ENCODE data around the gene RGS16. TPM values are rescaled to one million over a fixed set of nuclear protein-coding genes. Genes with fewer than 3 reads are reported as not detected.

Gene RGS16
- total and polyA plus RNA-seq, 9 of the 15 experiments (the other 6 are each of a cell fraction or from before 2014, with no cell fraction given), result 0.07 to 0.55 (median 0.36) TPM

GRCh38 chr1:182588500-182589396, 15.4 kb downstream of the RGS16 start, which contains the start of gene RNASEL (continued):
- peak; percentile 43; the same call in 1 of the 2 replicates for TF ChIP-seq POLR2H (tag; IDR thresholded peaks at IDR 0.05; ENCODE audit: low read depth)
- TF ChIP-seq, protein P1, sequence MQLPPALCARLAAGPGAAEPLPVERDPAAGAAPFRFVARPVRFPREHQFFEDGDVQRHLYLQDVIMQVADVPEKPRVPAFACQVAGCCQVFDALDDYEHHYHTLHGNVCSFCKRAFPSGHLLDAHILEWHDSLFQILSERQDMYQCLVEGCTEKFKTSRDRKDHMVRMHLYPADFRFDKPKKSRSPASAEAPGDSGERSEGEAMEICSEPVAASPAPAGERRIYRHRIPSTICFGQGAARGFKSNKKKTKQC (CRISPR knock-in tag; IDR thresholded peaks at IDR 0.05), result peak; percentile 65; the same call in 1 of the 2 replicates
- peak in 1 of 2 experiments; percentile 61; a peak in 3 of 4 replicates for TF ChIP-seq RCOR1 (IDR thresholded peaks at IDR 0.05; ENCODE audit: borderline replicate concordance in 1 of 2, low read depth in 2 of 2, low read length in 2 of 2)
- TF ChIP-seq ARID1B (IDR thresholded peaks at IDR 0.05), result no peak; the same call in 1 of the 2 replicates
- TF ChIP-seq ZNF316 (IDR thresholded peaks at IDR 0.05), result peak; percentile 59
- TF ChIP-seq ZNF740 (CRISPR knock-in tag; IDR thresholded peaks at IDR 0.05), result no peak
- TF ChIP-seq ZNF740 (tag; IDR thresholded peaks at IDR 0.05), result no peak
- no peak for TF ChIP-seq ZHX1 (conservative IDR thresholded peaks at IDR 0.05; ENCODE audit: low read length)
- TF ChIP-seq, protein P2, sequence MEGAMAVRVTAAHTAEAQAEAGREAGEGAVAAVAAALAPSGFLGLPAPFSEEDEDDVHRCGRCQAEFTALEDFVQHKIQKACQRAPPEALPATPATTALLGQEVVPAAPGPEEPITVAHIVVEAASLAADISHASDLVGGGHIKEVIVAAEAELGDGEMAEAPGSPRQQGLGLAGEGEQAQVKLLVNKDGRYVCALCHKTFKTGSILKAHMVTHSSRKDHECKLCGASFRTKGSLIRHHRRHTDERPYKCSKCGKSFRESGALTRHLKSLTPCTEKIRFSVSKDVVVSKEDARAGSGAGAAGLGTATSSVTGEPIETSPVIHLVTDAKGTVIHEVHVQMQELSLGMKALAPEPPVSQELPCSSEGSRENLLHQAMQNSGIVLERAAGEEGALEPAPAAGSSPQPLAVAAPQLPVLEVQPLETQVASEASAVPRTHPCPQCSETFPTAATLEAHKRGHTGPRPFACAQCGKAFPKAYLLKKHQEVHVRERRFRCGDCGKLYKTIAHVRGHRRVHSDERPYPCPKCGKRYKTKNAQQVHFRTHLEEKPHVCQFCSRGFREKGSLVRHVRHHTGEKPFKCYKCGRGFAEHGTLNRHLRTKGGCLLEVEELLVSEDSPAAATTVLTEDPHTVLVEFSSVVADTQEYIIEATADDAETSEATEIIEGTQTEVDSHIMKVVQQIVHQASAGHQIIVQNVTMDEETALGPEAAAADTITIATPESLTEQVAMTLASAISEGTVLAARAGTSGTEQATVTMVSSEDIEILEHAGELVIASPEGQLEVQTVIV (CRISPR knock-in tag; IDR thresholded peaks at IDR 0.05; ENCODE audit: borderline replicate concordance), result no peak
- TF ChIP-seq TAF7 (tag; IDR thresholded peaks at IDR 0.05), result peak; percentile 71
- TF ChIP-seq NBN (IDR thresholded peaks at IDR 0.05; ENCODE audit: low read depth), result peak; percentile 60; the same call in 1 of the 2 replicates
- TF ChIP-seq SIX5 (IDR thresholded peaks at IDR 0.05; ENCODE audit: borderline replicate concordance in 1 of 2, insufficient read depth in 1 of 2, low read depth in 1 of 2, low read length in 2 of 2), result no peak
- TF ChIP-seq NFIX (CRISPR knock-in tag; IDR thresholded peaks at IDR 0.05; ENCODE audit: low read depth), result no peak
- TF ChIP-seq HOXB6 (CRISPR knock-in tag; IDR thresholded peaks at IDR 0.05; ENCODE audit: borderline replicate concordance), result no peak
- no peak for TF ChIP-seq ZBTB9 (CRISPR knock-in tag; IDR thresholded peaks at IDR 0.05)
- TF ChIP-seq TAL1 (IDR thresholded peaks at IDR 0.05), result no peak
- no peak for TF ChIP-seq YBX1 (IDR thresholded peaks at IDR 0.05)
- no peak for TF ChIP-seq ZNF764 (CRISPR knock-in tag; IDR thresholded peaks at IDR 0.05; ENCODE audit: low read depth)

Measured in K562 (cell line).